Endothelial cell of umbilical vein (primary cell): ENCODE data around the gene ZNF324. TPM values are rescaled to one million over a fixed set of nuclear protein-coding genes. Genes with fewer than 3 reads are reported as not detected.
A peak's percentile ranks its signal among the peaks of the same experiment; 100 is the strongest.

Experiments
- BruUV-seq: library from RNA; stranded (reverse); fragments of 400-500 nt; replicated peaks from 2 replicates; lab custom pipeline; 2021; lab: Mats Ljungman, UMichigan
- CTCF ChIA-PET: fragments of 300-600, 350-600 bp; sonication (Branson Sonifier 250); formaldehyde crosslinking; loops from one replicate; lab custom pipeline; 2021; ENCODE audit warnings: antibody characterized with exemption, inconsistent platforms; lab: Charles Lee
- POLR2A ChIA-PET: fragments of 300-600, 350-600 bp; sonication (Branson Sonifier 250); formaldehyde crosslinking; loops from one replicate; lab custom pipeline; 2021; ENCODE audit warnings: antibody characterized with exemption, inconsistent platforms; lab: Charles Lee
- DNase-seq: peaks from one replicate; pipeline ENCODE4 v3.0.0-alpha.2; 2011; ENCODE audit warnings: low read depth, low spot score
- FAIRE-seq: peaks from 2 replicates; lab custom pipeline; 2011; peaks lifted over from hg19 to GRCh38; lab: Jason Lieb, UNC
- H2AFZ ChIP-seq: 2 replicates; pipeline ENCODE4 v1.6.0; 2012; ENCODE audit warnings: low read depth, low read length, control low read depth, inconsistent platforms
- H3K27ac ChIP-seq: 2 replicates; pipeline ENCODE4 v1.5.1; 2011; ENCODE audit warnings: low read depth, mild to moderate bottlenecking, control low read depth, low read length, moderate library complexity; ENCODE audit not compliant: insufficient read depth
- H3K27me3 ChIP-seq, 2 experiments: 2 replicates each; pipeline versions ENCODE4 v1.6.0 to v1.6.1; 2011; ENCODE audit warnings: low read length in 2 of 2, mixed read lengths in 1 of 2; ENCODE audit not compliant: control insufficient read depth in 2 of 2, insufficient read depth in 2 of 2
- H3K36me3 ChIP-seq, 2 experiments: 2 replicates in 1 of 2; 3 replicates in 1 of 2; pipeline ENCODE4 v1.5.1; 2011; ENCODE audit warnings: low read length in 2 of 2, mild to moderate bottlenecking in 1 of 2, moderate library complexity in 1 of 2; ENCODE audit not compliant: control insufficient read depth in 2 of 2, insufficient read depth in 2 of 2; ENCODE audit errors: extremely low read depth in 1 of 2
- H3K4me1 ChIP-seq: 3 replicates; pipeline ENCODE4 v1.5.1; 2011; ENCODE audit warnings: mild to moderate bottlenecking, low read length; ENCODE audit not compliant: control insufficient read depth, insufficient read depth; ENCODE audit errors: extremely low read depth
- H3K4me2 ChIP-seq: 2 replicates; pipeline ENCODE4 v1.6.1; 2011; ENCODE audit warnings: low read length, control low read depth, mixed read lengths; ENCODE audit not compliant: insufficient read depth
- H3K4me3 ChIP-seq, 3 experiments: fragments of 200-600 bp in 1 of 3; sonication (generic), shearing (Covaris generic) in 1 of 3; replicated peaks in 1 of 3; 2 replicates each; pipeline ENCODE4 v1.5.1; 2011 to 2016; ENCODE audit warnings: control low read depth in 3 of 3, low read length in 3 of 3, mild to moderate bottlenecking in 2 of 3, inconsistent platforms in 1 of 3, low read depth in 1 of 3, moderate library complexity in 1 of 3; ENCODE audit not compliant: insufficient read depth in 1 of 3
- H3K79me2 ChIP-seq: 2 replicates; pipeline ENCODE4 v1.6.0; 2012; ENCODE audit warnings: low read length, inconsistent platforms; ENCODE audit not compliant: control insufficient read depth, insufficient read depth
- H3K9ac ChIP-seq: replicated peaks from 2 replicates; pipeline ENCODE3; 2011; ENCODE audit warnings: low read length, control low read depth; ENCODE audit not compliant: insufficient read depth; ENCODE audit errors: extremely low read depth
- H3K9me1 ChIP-seq: replicated peaks from 3 replicates; pipeline ENCODE4 v1.6.0; 2011; ENCODE audit warnings: mild to moderate bottlenecking, low read length; ENCODE audit not compliant: control insufficient read depth, insufficient read depth; ENCODE audit errors: extremely low read depth
- H3K9me3 ChIP-seq: replicated peaks from 2 replicates; pipeline ENCODE4 v1.5.1; 2012; ENCODE audit warnings: low read length, inconsistent platforms; ENCODE audit not compliant: control insufficient read depth, insufficient read depth
- H4K20me1 ChIP-seq: replicated peaks from 2 replicates; pipeline ENCODE3; 2011; ENCODE audit warnings: mild to moderate bottlenecking, low read length; ENCODE audit not compliant: control insufficient read depth, insufficient read depth; ENCODE audit errors: extremely low read depth
- CTCF ChIP-seq, 2 donors: IDR thresholded peaks; 1 replicate in 1 of 2; 2 replicates in 1 of 2; pipeline ENCODE4 v1.5.1; 2011; ENCODE audit warnings: low read length in 2 of 2, mild to moderate bottlenecking in 2 of 2, moderate library complexity in 2 of 2, control low read depth in 1 of 2, inconsistent platforms in 1 of 2, low read depth in 1 of 2; ENCODE audit not compliant: insufficient read depth in 1 of 2; ENCODE audit errors: extremely low read depth in 1 of 2
- EZH2 ChIP-seq: IDR thresholded peaks from 2 replicates; pipeline ENCODE4 v1.6.1; 2012; ENCODE audit warnings: borderline replicate concordance, low read depth, mild to moderate bottlenecking, moderate library complexity, low read length, inconsistent platforms; ENCODE audit not compliant: severe bottlenecking
- FOS ChIP-seq: IDR thresholded peaks from 2 replicates; pipeline ENCODE4 v1.6.1; 2011; ENCODE audit warnings: mild to moderate bottlenecking, low read length, moderate library complexity, borderline replicate concordance; ENCODE audit not compliant: insufficient read depth
- GATA2 ChIP-seq: IDR thresholded peaks from 2 replicates; pipeline ENCODE4 v1.7.0; 2011; ENCODE audit warnings: low read depth, mild to moderate bottlenecking, moderate library complexity, mixed read lengths, low read length; ENCODE audit not compliant: insufficient read length, insufficient read depth
- JUN ChIP-seq: IDR thresholded peaks from 2 replicates; pipeline ENCODE4 v1.6.1; 2011; ENCODE audit warnings: borderline replicate concordance, low read depth; ENCODE audit not compliant: insufficient read length, insufficient read depth
- MAX ChIP-seq: IDR thresholded peaks from 2 replicates; pipeline ENCODE4 v1.6.1; 2011; ENCODE audit not compliant: insufficient read depth, insufficient read length
- MYC ChIP-seq: IDR thresholded peaks from one replicate; pipeline ENCODE4 v1.6.1; 2011; ENCODE audit warnings: mild to moderate bottlenecking, low read depth, low read length
- POLR2A ChIP-seq: IDR thresholded peaks from 2 replicates; pipeline ENCODE4 v1.6.1; 2012; ENCODE audit warnings: low read depth, mild to moderate bottlenecking, control low read depth, low read length
- POLR2AphosphoS5 ChIP-seq: IDR thresholded peaks from 2 replicates; pipeline ENCODE4 v1.6.1; 2012; ENCODE audit warnings: low read depth, mild to moderate bottlenecking, control low read depth, low read length, moderate library complexity; ENCODE audit not compliant: insufficient read depth
- dilution Hi-C: fragments of 300-500 bp; cut with MboI; formaldehyde crosslinking; loops from one replicate; pipeline ENCODE4 v1.15.0; 2019; ENCODE audit warnings: low sequenced_read_pairs; ENCODE audit not compliant: extremely low pct_ligation_motif_present
- intact Hi-C: fragments of 100-400 bp; cut with micrococcal nuclease; formaldehyde crosslinking; loops from one replicate; pipeline ENCODE4 v1.10.0; 2022
- polyA plus RNA-seq, 4 experiments: library from polyadenylated mRNA; depleted of rRNA in 3 of 4; stranded (reverse) in 3 of 4; unstranded in 1 of 4; fragments of >200 nt; gene quantifications; 2 replicates each; pipeline versions ENCODE4 v1.2.1 to v1.2.3, GENCODE V29; 2011 to 2012; ENCODE audit warnings: missing spikeins in 1 of 4
- total RNA-seq: library from RNA; stranded (reverse); gene quantifications from 2 replicates; pipeline ENCODE4 v1.2.3, GENCODE V29; 2021

ZNF324 gene
- total and polyA plus RNA-seq, 2 donors (not counting 3 experiments of a cell fraction or from before 2014, with no cell fraction given), result 6.4 to 8.7 TPM

GRCh38 chr19:58509731-58510083 lies 42.8 kb downstream of the ZNF324 start:
- Histone ChIP-seq H3K9me1 (no peaks in the 10 kb centered on the region), H3K36me3 (no peaks in the 10 kb centered on the region), H3K27me3 (no peaks in the 10 kb centered on the region), H3K4me2 (no peak overlapping the region), H3K4me3 (no peak overlapping the region), H4K20me1 (no peaks in the 10 kb centered on the region), H2AFZ (no peak overlapping the region), H3K79me2 (peaks cover 4% of the 10 kb centered on the region), H3K9ac (no peak overlapping the region), H3K4me1 (peaks cover 3% of the 10 kb centered on the region), H3K9me3 (no peaks in the 10 kb centered on the region), H3K27ac (no peak overlapping the region)
- intact Hi-C loops (no loop called here), dilution Hi-C loops (no loop called here)
- ChIA-PET POLR2A (no interaction called here), CTCF (interaction anchor here (2.1 kb wide), 1 partner anchor 10 kb away, joined by 6 read pairs; the partner anchor contains the start of gene ZBTB45)
- DNase-seq (no peak), FAIRE-seq (no peak)
- TF ChIP-seq MYC (no peak), EZH2 (no peak), MAX (no peak), JUN (no peak), GATA2 (no peak), CTCF (IDR thresholded peaks at IDR 0.05; ENCODE audit: extremely low read depth in 1 of 2, insufficient read depth in 1 of 2, low read depth in 1 of 2, low read length in 2 of 2) (no peak), POLR2A (no peak), POLR2AphosphoS5 (no peak), FOS (no peak)
- BruUV-seq, result TSS peak; percentile 5
